Urinary bladder (tissue), 4 donors: ENCODE results near the gene FAM13A. TPM values are rescaled to one million over a fixed set of nuclear protein-coding genes. Genes with fewer than 3 reads are reported as not detected.

ENCODE experiments used
- DNase-seq: peaks from one replicate; pipeline ENCODE4 v3.0.0-alpha.2; 2015; ENCODE audit errors: extremely low spot score
- H3K27ac ChIP-seq: one replicate; pipeline ENCODE4 v1.5.1; 2013; ENCODE audit warnings: low read depth, mild to moderate bottlenecking, moderate library complexity
- H3K36me3 ChIP-seq: one replicate; pipeline ENCODE4 v1.6.1; 2013; ENCODE audit warnings: mild to moderate bottlenecking, moderate library complexity; ENCODE audit not compliant: insufficient read depth
- H3K4me1 ChIP-seq: one replicate; pipeline ENCODE4 v1.6.1; 2013; ENCODE audit warnings: mild to moderate bottlenecking, moderate library complexity; ENCODE audit not compliant: insufficient read depth
- H3K4me3 ChIP-seq: one replicate; pipeline ENCODE4 v1.5.1; 2013; ENCODE audit warnings: low read depth, low read length
- WGBS: extraction: QIAGEN DNeasy Blood & Tissue Kit; methylation state at CpG from one replicate; pipeline ENCODE4 v1.1.7; 2013; 5-methylcytosine and 5-hydroxymethylcytosine counted together
- polyA plus RNA-seq: library from polyadenylated mRNA; stranded (reverse); fragments of 200-250 nt; gene quantifications from one replicate; pipeline ENCODE4 v1.2.3, GENCODE V29; 2013
- total RNA-seq: library from RNA; depleted of rRNA; stranded (reverse); fragments of >200 nt; gene quantifications from one replicate; pipeline ENCODE4 v1.2.3, GENCODE V29; 2014
- donor health status: healthy with polysubstance abuse.
- donor health status: healthy.

Gene FAM13A
- total and polyA plus RNA-seq, 2 donors: 21.9 to 85.3 TPM

DNA sequence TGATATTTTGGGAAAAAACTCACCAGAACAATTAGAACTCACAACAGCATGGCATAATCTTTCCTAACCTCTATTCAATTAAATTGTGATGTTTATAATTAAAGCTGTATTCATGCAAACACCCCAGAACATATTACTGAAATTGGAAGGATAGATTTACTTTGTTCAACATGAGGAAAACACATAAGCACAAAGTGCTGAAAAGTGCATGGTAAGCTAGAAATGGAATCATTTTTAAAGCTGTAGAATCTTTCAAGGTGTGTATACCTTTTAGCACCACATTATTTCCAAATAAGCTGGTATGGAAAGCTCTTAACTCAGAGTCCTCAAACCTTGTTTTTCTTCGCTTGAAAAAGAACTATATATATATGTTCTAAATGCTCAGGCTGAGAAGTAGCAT is 268.6 kb downstream of the FAM13A start:
- Histone ChIP-seq H3K36me3 (peaks cover 5% of the 10 kb centered on the region), H3K4me1 (no peaks in the 10 kb centered on the region), H3K4me3 (no peak overlapping the region), H3K27ac (no peak overlapping the region)
- 96% methylated on average over 1 of the region's 1 CpG for WGBS
- no peak for DNase-seq

DNA sequence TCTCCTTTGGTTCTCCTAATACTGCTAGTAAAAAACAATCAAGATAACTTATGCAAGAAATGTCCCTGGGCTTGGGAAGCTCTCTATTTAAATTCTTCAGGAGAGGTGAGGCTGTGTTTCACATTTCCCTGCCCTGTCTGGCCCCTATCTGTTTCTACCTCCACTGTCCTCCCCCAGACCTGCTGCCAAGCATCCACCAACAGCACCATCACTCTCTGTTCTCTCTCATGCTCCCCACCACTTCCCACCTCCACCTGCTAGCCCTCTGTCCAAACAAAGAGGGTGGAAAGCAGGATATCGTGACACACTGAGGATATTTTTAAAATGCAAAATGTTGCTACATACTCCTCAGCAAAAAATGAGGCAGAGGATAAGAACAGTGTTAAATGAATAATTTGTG is 271.0 kb downstream of the FAM13A start:
- H3K4me1 ChIP-seq: no peaks in the 10 kb centered on the region
- 93% methylated on average over 1 of the region's 1 CpG for WGBS
- H3K36me3 ChIP-seq: peaks cover 5% of the 10 kb centered on the region
- DNase-seq: no peak
- no peak overlapping the region for H3K27ac ChIP-seq
- no peak overlapping the region for H3K4me3 ChIP-seq

DNA sequence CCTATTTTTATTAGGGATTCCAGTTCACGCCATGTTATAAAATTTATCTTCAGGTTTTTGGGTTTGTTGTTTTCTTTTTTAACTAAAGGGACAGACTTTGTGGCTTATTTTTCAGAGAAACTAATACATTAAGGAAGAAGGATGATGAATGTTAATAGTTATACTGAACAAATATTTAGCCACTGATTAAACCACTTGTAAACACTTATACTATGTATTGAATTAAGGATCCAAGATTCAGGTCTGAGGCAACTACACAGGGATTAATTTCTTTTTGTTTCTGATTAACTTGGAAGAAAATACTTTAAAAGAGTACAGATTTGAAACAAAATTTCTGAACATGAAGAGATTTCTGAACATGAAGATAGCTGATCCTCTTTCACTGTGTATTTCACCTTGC is 276.6 kb downstream of the FAM13A start:
- no peaks in the 10 kb centered on the region for H3K4me1 ChIP-seq
- WGBS: 94% methylated on average over 1 of the region's 1 CpG
- H3K4me3 ChIP-seq: no peak overlapping the region
- H3K36me3 ChIP-seq: peaks cover 4% of the 10 kb centered on the region
- no peak overlapping the region for H3K27ac ChIP-seq
- DNase-seq: no peak

DNA sequence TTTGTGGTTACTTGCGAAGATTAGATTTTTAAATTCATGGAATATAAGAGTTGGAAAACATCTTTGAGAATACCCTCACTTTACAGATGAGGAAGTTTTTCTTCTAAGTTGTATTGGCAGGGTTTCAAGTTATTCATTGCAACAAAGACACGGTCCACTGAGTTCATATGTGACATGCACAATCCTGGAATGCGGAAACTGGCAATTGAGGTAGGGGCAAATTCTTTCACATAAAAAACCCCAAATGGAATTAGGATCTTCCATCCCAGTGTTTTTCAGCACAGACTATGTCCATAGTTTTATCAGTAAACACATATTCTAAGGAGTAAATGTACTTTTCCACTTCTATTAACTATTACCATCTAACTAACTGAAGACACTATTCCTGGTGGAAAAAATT is 277.6 kb downstream of the FAM13A start:
- H3K4me1 ChIP-seq: no peaks in the 10 kb centered on the region
- no peak for DNase-seq
- 72% methylated on average over 3 of the region's 3 CpGs for WGBS
- H3K36me3 ChIP-seq: peaks cover 3% of the 10 kb centered on the region
- no peak overlapping the region for H3K4me3 ChIP-seq
- H3K27ac ChIP-seq: no peak overlapping the region

DNA sequence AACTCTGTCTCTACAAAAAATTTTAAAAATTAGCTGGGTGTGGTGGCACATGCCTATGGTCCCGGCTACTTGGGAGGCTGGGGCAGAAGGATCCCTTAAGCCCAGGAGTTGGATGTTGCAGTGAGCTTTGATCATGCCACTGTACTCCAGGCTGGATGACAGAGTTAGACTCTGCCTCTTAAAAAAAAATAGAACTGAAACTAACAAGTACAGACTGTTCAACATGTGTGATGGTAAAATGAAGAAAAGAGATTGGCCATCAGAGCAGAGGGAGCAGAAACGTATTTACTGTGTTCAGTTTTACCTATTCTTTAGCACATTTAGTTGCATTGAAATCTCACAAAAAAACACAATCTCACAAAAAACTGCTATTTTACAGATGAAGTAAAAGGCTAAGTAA is 281.5 kb downstream of the FAM13A start:
- no peak for DNase-seq
- WGBS: 90% methylated on average over 2 of the region's 2 CpGs
- no peak overlapping the region for H3K27ac ChIP-seq
- no peak overlapping the region for H3K4me3 ChIP-seq
- no peaks in the 10 kb centered on the region for H3K4me1 ChIP-seq
- H3K36me3 ChIP-seq: peaks cover 2% of the 10 kb centered on the region

DNA sequence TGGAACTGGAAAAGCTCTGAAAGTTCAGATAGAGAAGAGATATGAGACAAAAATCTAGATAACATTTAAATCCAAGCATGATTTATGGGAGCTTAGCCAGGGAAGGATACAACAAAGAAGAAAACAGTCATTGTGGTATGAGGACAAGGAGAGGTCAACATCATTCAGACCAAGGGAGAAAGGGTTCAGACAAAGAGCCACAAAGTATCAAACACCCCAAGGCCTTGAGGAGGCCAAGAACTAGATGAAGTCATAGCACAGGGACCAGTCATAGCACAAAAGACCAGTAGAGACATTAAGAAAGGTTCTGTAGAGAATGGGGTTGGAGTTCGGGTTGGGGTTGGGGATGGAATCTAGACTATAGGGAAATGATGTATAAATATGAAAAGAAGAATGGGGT is 282.0 kb downstream of the FAM13A start:
- Histone ChIP-seq H3K4me3 (no peak overlapping the region), H3K36me3 (peaks cover 2% of the 10 kb centered on the region), H3K4me1 (no peaks in the 10 kb centered on the region), H3K27ac (no peak overlapping the region)
- 92% methylated on average over 1 of the region's 1 CpG for whole genome bisulfite sequencing
- no peak for DNase-seq

DNA sequence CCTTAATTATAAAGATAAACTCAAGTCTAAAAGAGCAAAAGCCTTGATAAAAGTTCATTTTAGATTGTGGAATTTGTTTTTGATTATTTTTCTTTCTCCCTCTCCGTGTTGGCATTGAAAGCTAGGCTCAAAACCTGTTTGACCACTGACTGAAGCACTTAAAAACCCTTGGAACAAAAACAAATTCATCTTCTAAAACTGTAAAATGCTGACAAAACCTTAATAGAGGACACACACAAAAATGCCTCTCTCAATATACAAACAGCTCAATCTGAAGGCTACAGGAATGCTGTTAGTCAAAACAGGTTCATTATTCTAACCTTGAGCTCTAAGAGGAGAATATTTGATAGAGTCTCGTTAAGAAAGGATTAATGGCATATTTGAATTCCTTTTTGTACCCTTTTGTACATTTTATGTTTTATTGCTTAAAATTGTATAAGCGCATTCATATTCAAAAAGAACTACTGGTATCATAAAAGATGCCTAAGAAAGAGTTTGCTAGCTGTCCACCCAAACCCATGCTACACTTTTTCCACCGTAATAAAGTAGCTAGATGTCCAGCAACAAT is 285.0 kb downstream of the FAM13A start:
- no peak overlapping the region for H3K4me3 ChIP-seq
- H3K4me1 ChIP-seq: no peaks in the 10 kb centered on the region
- no peak for DNase-seq
- no peaks in the 10 kb centered on the region for H3K36me3 ChIP-seq
- 86% methylated on average over 4 of the region's 4 CpGs for WGBS
- H3K27ac ChIP-seq: no peak overlapping the region

DNA sequence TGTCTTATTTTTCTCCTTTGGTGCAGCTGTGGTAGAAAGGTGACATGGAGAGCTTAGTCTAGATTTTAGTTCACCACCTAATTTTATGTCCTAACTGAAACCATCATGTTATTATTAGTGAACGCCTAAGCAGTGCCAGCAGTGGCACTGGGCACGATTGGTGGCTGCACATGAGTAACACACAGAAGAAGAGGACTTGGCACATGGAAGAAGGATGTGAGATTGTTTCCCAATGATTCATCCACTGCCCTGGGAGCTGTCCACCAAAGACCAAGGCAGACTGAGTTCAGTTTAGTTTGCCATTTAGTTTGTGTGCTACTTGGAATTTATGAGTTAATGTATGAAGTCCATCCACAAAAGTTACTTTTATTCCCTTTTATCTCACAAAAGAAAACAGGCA is 291.3 kb downstream of the FAM13A start:
- Histone ChIP-seq H3K36me3 (peaks cover 2% of the 10 kb centered on the region), H3K4me1 (no peaks in the 10 kb centered on the region), H3K27ac (no peak overlapping the region), H3K4me3 (no peak overlapping the region)
- WGBS: 30% methylated on average over 2 of the region's 2 CpGs
- no peak for DNase-seq

DNA sequence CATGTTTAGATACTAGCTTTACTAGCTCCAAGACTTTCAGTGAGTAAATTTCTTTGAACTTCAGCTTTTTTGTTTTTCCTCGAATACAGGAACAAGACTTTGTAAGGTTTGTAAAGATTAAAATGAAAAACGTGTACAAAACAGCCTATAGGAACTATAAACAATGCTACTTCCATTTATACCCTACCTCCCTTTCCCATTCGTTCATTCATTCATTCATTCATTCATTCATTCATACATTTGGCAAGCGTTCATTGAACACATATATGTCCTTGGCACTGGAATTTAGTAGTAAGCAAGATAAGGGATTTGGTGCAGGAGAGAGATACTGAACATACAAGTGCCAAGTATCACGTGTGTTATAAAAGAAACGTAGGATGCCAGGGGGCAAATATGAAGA is 293.9 kb downstream of the FAM13A start:
- WGBS: 83% methylated on average over 6 of the region's 6 CpGs
- no peak overlapping the region for H3K27ac ChIP-seq
- DNase-seq: no peak
- no peaks in the 10 kb centered on the region for H3K4me1 ChIP-seq
- peaks cover 2% of the 10 kb centered on the region for H3K36me3 ChIP-seq
- H3K4me3 ChIP-seq: no peak overlapping the region

DNA sequence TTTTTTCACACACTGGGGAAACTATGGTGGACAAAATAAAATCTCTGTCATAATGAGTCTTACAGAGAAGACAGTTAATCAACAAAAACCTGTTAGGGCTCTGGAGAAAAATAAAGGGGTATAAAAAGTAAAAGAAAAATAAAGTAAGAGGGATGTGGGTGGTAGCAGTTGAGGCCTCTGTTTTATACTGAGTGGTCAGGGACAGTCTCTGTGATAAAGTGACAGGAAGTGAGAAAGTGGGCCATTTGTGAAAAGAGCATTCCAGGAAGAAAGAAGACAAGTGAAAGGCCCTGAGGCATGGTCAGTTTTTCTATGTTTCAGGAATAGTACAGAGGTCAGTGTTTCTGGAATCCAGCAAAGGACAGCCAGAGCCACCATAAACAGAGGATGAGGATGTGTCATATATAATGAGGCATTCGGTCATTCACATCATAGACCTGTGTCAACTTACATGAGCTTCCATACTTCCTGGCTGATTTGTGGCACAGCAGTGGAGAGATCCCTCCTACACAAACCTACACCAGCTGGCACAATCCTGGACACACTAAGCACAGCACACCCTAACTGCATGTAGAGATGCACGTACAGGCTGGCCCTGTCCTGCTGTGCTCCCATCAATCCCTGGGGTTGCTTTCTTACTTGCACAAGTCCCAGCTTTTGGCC is 295.0 kb downstream of the FAM13A start:
- DNase-seq: no peak
- H3K27ac ChIP-seq: no peak overlapping the region
- peaks cover 2% of the 10 kb centered on the region for H3K36me3 ChIP-seq
- no peaks in the 10 kb centered on the region for H3K4me1 ChIP-seq
- 96% methylated on average over 2 of the region's 2 CpGs for WGBS
- H3K4me3 ChIP-seq: no peak overlapping the region

DNA sequence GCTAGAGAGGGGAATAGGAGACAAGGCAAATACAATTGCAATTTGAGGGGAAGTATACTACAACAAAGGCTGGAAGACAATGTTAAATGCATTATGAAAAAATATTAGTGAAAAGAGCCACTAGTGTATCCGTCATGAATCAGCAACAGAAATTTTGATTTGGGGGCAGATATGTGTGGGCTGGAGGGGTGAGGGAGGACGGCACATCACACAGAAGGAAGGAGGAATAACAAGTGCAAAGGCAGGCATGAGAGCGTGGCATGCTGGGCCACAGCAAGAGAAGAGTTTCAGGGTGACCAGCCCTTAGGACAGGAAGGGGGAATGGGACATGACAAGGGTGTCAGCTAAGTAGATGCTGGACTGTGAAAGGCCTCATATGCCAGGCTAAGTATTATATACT is 295.6 kb downstream of the FAM13A start:
- H3K4me3 ChIP-seq: no peak overlapping the region

DNA sequence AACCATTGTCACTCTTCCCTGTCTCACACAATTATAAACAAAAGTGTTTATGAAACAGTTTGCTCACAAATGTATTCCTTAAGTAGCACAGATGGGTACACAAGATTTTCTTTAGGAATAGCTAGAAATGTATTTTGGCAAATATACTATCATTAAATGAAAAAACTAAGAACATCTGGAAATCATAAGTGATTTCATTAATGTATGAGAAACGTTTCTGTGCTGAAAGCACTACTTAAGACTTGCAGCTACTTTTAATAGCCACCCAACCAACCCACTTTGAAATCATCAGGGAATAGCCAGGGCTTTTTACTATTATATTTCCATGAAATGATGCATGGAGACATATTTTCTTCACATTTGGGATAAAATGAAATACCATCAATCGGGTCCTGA is 297.1 kb downstream of the FAM13A start:
- H3K4me1 ChIP-seq: no peaks in the 10 kb centered on the region
- H3K4me3 ChIP-seq: no peak overlapping the region
- 61% methylated on average over 2 of the region's 2 CpGs for WGBS
- peaks cover 2% of the 10 kb centered on the region for H3K36me3 ChIP-seq
- no peak for DNase-seq
- no peak overlapping the region for H3K27ac ChIP-seq

More for the DNA sequence above, 295.6 kb downstream of the FAM13A start:
- Histone ChIP-seq H3K27ac (no peak overlapping the region), H3K36me3 (peaks cover 2% of the 10 kb centered on the region), H3K4me1 (no peaks in the 10 kb centered on the region)
- WGBS: 74% methylated on average over 3 of the region's 3 CpGs
- DNase-seq: no peak

DNA sequence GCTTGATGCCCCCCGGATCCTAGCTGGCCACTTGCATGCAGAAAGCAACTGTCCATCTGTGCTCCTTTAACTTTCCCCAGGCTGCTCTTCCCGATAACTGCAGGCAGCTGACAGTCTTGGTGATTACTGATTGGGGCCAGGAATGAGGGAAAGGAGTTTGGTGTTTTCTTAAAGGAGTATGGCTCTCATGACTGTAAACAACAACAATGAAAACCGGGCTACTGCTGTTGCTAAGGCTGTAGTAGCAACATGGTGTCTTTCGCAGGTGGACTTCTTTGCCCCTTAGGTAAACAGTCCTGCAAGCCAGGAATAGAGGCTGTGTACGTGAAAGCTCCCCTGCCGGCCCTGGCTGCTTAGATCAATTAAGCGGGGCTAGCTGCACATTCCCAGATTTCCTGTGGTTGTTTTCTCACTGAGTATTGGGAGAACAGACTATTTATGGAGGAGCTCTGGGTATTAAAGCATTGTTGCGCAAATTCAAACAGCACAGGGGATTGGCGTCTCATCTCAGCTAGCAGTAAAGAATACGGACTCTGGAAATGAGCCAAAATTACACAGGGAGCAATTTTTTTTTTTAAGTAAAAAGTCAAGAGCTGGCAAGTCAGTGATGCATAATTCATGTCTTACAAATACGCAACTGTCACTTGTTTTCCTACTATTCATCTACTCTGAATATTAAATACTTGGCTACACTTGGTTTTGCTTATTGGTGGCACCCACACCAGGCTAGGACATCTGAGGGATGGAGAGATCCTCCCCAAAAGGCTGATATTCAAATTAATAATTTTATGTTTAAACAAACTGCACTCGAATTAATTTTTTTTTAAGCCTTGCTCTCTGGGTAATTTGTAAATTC is 297.7 kb downstream of the FAM13A start:
- 60% methylated on average over 12 of the region's 12 CpGs for WGBS
- Histone ChIP-seq H3K36me3 (peaks cover 2% of the 10 kb centered on the region), H3K27ac (no peak overlapping the region), H3K4me1 (no peaks in the 10 kb centered on the region), H3K4me3 (no peak overlapping the region)
- no peak for DNase-seq

DNA sequence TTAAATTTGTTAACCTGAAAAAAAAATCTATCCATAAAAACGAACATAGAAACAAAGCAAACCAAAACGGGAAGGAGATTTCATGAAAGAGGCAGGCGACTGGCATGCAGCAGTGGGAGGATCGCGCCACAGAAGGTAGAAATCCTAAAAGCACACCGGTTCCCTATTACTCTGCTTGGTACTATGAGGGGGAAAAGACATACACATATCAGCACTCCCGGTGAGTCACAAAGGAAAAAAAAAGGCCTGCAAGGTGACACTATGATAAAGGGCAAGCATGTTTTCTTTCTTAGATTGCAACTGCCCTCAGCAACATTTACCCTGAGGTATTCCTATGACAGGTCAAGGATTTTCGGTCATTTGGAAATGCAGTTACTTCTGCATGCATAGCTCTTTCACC is 298.7 kb downstream of the FAM13A start:
- no peak for DNase-seq
- H3K4me1 ChIP-seq: no peaks in the 10 kb centered on the region
- no peak overlapping the region for H3K27ac ChIP-seq
- H3K4me3 ChIP-seq: no peak overlapping the region
- H3K36me3 ChIP-seq: peaks cover 2% of the 10 kb centered on the region
- 62% methylated on average over 8 of the region's 8 CpGs for WGBS
